Loucy (cell line): Measurements from ENCODE around the gene MARCHF4.

Source experiments
- H2AFZ ChIP-seq: fragments of 200-600 bp; sonication (generic); 2 replicates; pipeline ENCODE4 v1.6.0; 2016; ENCODE audit warnings: antibody characterized with exemption, mild to moderate bottlenecking, low read length, moderate library complexity
- H3F3A ChIP-seq: fragments of 200-600 bp; 2 replicates; pipeline ENCODE4 v1.6.0; 2016; ENCODE audit warnings: antibody characterized with exemption, low read depth, mild to moderate bottlenecking
- H3K27me3 ChIP-seq: fragments of 200-600 bp; sonication (generic); 2 replicates; pipeline ENCODE4 v1.6.1; 2014; ENCODE audit warnings: low read length, mild to moderate bottlenecking; ENCODE audit not compliant: insufficient read depth, poor library complexity, severe bottlenecking
- H3K36me3 ChIP-seq: fragments of 200-600 bp; sonication (generic); 2 replicates; pipeline ENCODE4 v1.6.1; 2016; ENCODE audit warnings: low read length; ENCODE audit not compliant: insufficient read depth
- H3K4me1 ChIP-seq: fragments of 200-600 bp; sonication (generic); 2 replicates; pipeline ENCODE4 v1.5.1; 2014; ENCODE audit warnings: low read length, mild to moderate bottlenecking; ENCODE audit not compliant: insufficient read depth, poor library complexity, severe bottlenecking
- H3K4me2 ChIP-seq: fragments of 200-600 bp; sonication (generic); 2 replicates; pipeline ENCODE4 v1.6.0; 2014; ENCODE audit warnings: antibody characterized with exemption, low read length, low read depth, mild to moderate bottlenecking; ENCODE audit not compliant: poor library complexity, severe bottlenecking
- H3K4me3 ChIP-seq: fragments of 200-600 bp; sonication (generic); 2 replicates; pipeline ENCODE4 v1.5.1; 2014; ENCODE audit warnings: low read length, mild to moderate bottlenecking, mixed read lengths; ENCODE audit not compliant: poor library complexity, severe bottlenecking
- H3K79me2 ChIP-seq: fragments of 200-600 bp; sonication (generic); 2 replicates; pipeline ENCODE4 v1.6.1; 2014; ENCODE audit warnings: low read length; ENCODE audit not compliant: insufficient read depth
- H3K9ac ChIP-seq: fragments of 200-600 bp; sonication (generic); 2 replicates; pipeline ENCODE4 v1.6.0; 2014; ENCODE audit warnings: mild to moderate bottlenecking, low read depth, low read length, moderate library complexity; ENCODE audit not compliant: poor library complexity, severe bottlenecking
- H3K9me2 ChIP-seq: fragments of 200-600 bp; sonication (generic); replicated peaks from 2 replicates; pipeline ENCODE4 v1.6.1; 2016; ENCODE audit warnings: low read depth, low read length, mixed read lengths
- H3K9me3 ChIP-seq: fragments of 200-600 bp; sonication (generic); 2 replicates; pipeline ENCODE4 v1.6.1; 2014; ENCODE audit warnings: mild to moderate bottlenecking, antibody characterized with exemption, low read length, low read depth; ENCODE audit not compliant: insufficient read depth
- H4K20me1 ChIP-seq: fragments of 200-600 bp; sonication (generic); 2 replicates; pipeline ENCODE4 v1.6.0; 2014; ENCODE audit warnings: antibody characterized with exemption, low read length, mild to moderate bottlenecking; ENCODE audit not compliant: insufficient read depth, poor library complexity, severe bottlenecking
- EZH2phosphoT487 ChIP-seq: fragments of 200-600 bp; IDR thresholded peaks from 2 replicates; pipeline ENCODE4 v1.6.1; 2018; ENCODE audit warnings: antibody characterized with exemption, mild to moderate bottlenecking, moderate library complexity, borderline replicate concordance
- TF ChIP-seq, protein P1 (sequence below): fragments of 200-600 bp; sonication (generic); conservative IDR thresholded peaks from 2 replicates; pipeline ENCODE4 v1.5.1; 2014; ENCODE audit warnings: mild to moderate bottlenecking, antibody characterized with exemption, low read length

Gene MARCHF4

GRCh38 chr2:216391401-216391800 lies 19.1 kb upstream of the MARCHF4 start:
- Histone ChIP-seq H3K4me1 (peaks cover 28% of the 10 kb centered on the region), H4K20me1 (no peaks in the 10 kb centered on the region), H2AFZ (no peak overlapping the region), H3K4me3 (no peak overlapping the region), H3K4me2 (no peak overlapping the region), H3K27me3 (no peaks in the 10 kb centered on the region), H3K9me3 (no peaks in the 10 kb centered on the region), H3K79me2 (no peaks in the 10 kb centered on the region), H3K36me3 (no peaks in the 10 kb centered on the region), H3F3A (no peaks in the 10 kb centered on the region), H3K9ac (no peak overlapping the region), H3K9me2 (no peaks in the 10 kb centered on the region)
- TF ChIP-seq EZH2phosphoT487 = no peak
- TF ChIP-seq, protein P1, sequence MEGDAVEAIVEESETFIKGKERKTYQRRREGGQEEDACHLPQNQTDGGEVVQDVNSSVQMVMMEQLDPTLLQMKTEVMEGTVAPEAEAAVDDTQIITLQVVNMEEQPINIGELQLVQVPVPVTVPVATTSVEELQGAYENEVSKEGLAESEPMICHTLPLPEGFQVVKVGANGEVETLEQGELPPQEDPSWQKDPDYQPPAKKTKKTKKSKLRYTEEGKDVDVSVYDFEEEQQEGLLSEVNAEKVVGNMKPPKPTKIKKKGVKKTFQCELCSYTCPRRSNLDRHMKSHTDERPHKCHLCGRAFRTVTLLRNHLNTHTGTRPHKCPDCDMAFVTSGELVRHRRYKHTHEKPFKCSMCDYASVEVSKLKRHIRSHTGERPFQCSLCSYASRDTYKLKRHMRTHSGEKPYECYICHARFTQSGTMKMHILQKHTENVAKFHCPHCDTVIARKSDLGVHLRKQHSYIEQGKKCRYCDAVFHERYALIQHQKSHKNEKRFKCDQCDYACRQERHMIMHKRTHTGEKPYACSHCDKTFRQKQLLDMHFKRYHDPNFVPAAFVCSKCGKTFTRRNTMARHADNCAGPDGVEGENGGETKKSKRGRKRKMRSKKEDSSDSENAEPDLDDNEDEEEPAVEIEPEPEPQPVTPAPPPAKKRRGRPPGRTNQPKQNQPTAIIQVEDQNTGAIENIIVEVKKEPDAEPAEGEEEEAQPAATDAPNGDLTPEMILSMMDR = no peak

- Histone ChIP-seq H3F3A (no peaks in the 10 kb centered on the region), H3K4me2 (no peak overlapping the region), H3K36me3 (no peaks in the 10 kb centered on the region), H3K27me3 (no peaks in the 10 kb centered on the region), H2AFZ (no peak overlapping the region), H4K20me1 (no peaks in the 10 kb centered on the region), H3K9me2 (no peaks in the 10 kb centered on the region), H3K9ac (no peak overlapping the region), H3K4me3 (no peak overlapping the region), H3K79me2 (no peaks in the 10 kb centered on the region), H3K9me3 (no peaks in the 10 kb centered on the region), H3K4me1 (peaks cover 16% of the 10 kb centered on the region)
- no peak for TF ChIP-seq EZH2phosphoT487
- TF ChIP-seq, protein P1 = no peak
Observed at GRCh38 chr2:216389570-216389969, 17.3 kb upstream of the MARCHF4 start.

GRCh38 chr2:216388046-216388884 lies 16.0 kb upstream of the MARCHF4 start:
- Histone ChIP-seq H3F3A (no peaks in the 10 kb centered on the region), H3K36me3 (no peaks in the 10 kb centered on the region), H3K27me3 (no peaks in the 10 kb centered on the region), H3K4me3 (peak overlapping the region; percentile 11), H3K4me2 (peak overlapping the region; percentile 34), H3K79me2 (no peaks in the 10 kb centered on the region), H3K9ac (no peak overlapping the region), H3K4me1 (peaks cover 11% of the 10 kb centered on the region), H4K20me1 (no peaks in the 10 kb centered on the region), H2AFZ (peak overlapping the region; percentile 62), H3K9me2 (no peaks in the 10 kb centered on the region), H3K9me3 (no peaks in the 10 kb centered on the region)
- no peak for TF ChIP-seq EZH2phosphoT487
- TF ChIP-seq, protein P1 = no peak
